ENCODE results near the gene PGM1.

The PGM1 gene

GRCh38 chr1:63601463-63601862 is 8.3 kb downstream of the PGM1 start:
- DNase-seq, result no peak

DNA sequence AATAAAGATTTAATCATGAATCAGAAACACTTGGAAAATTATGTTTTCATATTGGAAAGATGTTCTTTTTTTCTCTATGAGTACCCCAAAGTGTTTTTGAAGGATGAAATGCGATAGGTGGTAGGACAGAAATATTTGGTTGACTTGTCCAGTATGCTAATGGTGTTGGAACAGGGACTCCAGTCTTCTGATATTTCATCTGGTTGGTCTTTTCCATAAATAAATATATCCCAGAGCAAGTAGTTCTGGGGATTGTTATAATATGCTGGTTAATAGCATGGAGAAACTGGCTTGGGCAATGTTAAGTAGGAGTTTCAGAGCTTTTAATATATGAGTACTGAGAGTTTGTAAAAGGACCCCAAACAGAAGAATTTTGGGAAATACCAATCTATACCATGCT is 8.7 kb downstream of the PGM1 start:
- no peak for DNase-seq

DNA sequence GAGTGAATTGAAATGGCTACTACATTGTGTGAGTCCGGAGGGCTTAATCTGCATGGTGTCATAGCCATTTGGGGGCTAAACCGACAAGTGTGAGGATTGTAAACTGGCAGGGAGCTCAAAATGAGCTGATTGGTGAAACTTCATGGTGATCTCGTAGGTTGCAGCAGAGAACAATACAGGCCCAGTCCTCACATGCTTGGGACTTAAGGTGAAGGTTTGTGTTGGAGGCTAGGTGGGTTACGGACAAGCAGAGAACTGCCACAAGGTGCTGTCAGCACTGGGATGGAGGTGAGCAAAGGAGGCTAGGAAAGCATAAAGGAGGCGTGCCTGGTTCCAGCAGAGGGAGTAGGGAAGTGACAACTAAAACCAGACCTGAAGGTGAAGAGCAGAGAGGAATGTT is 9.4 kb downstream of the PGM1 start:
- DNase-seq, result no peak

GRCh38 chr1:63603810-63604209 is 10.6 kb downstream of the PGM1 start:
- no peak for DNase-seq

GRCh38 chr1:63607322-63607721 is 14.1 kb downstream of the PGM1 start:
- no peak for DNase-seq

GRCh38 chr1:63611231-63611630 is 18.0 kb downstream of the PGM1 start:
- no peak for DNase-seq

GRCh38 chr1:63612564-63612963 is 19.4 kb downstream of the PGM1 start:
- DNase-seq, result no peak

GRCh38 chr1:63612971-63613370 is 19.8 kb downstream of the PGM1 start:
- no peak for DNase-seq

DNA sequence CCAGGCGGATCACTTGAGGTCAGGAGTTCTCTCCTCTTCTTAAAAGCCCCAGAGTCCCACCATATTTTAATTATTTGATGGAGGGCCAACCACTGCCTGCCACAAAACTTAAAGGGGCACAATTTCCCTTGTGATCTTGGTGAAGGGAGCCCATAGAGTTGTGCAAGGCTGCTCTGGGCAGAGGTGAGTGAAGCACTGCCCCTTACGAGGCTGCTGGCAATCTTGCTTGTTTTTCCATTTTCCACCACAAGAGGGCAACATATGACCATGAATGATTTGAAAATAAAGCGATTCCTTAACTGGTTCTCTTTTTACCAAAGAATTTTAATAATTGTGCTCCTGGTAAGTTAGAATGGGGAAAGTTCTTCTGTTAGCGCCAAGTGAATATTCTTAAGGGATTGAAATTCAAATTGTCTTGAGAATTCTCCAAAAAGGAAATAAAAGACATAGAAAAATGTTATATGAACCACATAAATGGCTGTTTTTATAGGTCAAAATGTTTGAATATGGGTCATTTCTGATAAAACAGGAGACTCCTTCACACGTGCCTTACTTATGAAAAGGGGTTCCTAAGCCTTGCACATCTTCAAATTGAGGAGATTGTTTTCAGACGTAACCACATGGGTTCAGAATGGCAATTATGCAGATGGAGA is 22.7 kb downstream of the PGM1 start:
- peak; percentile 74 for DNase-seq

DNA sequence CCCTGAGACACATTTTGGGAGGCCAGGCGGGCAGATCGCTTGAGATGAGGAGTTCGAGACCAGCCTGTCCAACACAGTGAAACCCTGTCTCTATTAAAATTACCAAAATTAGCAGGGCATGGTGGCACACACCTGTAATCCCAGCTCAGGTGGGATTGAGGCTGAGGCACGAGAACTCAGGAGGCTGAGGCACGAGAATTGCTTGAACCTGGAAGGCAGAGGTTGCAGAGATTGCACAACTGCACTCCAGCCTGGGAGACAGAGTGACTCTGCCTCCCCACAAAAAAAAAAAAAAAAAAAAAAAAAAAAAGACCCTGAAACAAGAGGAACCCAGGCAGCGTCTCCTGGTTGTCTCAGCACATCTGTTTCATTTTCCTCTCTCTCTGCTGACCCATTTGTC is 24.2 kb downstream of the PGM1 start:
- DNase-seq, result no peak

DNA sequence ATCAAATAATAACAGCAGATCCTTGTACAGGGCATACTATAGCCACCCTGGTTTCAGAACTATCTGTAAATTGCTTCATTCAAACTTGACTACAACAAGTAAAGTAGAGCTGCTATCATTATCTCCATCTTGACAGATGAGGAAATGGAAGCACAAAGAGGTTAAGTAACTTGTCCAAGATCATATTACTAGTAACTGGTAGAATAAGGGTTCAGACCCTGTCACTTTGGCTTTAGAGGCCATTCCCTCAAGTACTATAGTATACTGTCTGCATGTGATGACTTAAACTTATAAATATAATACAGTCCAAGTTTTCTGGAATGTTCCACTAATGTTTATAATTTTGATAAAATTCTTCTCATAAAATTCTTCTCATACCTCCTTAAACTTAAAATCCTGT is 24.8 kb downstream of the PGM1 start:
- peak; percentile 34 for DNase-seq

GRCh38 chr1:63619558-63619957 is 26.3 kb downstream of the PGM1 start:
- no peak for DNase-seq

DNA sequence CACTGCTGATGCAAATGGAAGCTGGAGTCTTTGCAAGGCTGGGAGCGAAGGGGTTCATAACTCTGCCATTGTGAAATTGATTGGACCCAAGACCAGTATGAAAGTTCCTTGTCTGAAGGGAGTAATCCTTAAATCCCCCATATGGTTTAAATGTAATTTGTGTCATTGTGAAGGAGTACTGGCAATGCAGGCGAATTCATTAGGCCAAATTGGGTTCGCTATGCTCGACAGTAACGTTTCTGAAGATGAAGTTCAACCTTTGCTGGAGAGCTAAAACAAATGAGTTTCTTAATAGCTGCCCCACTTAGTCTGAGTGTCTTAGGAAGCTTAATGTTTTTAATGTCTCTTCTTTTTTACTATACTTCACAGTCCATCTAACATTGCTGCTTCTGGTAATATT is 27.5 kb downstream of the PGM1 start:
- no peak for DNase-seq

DNA sequence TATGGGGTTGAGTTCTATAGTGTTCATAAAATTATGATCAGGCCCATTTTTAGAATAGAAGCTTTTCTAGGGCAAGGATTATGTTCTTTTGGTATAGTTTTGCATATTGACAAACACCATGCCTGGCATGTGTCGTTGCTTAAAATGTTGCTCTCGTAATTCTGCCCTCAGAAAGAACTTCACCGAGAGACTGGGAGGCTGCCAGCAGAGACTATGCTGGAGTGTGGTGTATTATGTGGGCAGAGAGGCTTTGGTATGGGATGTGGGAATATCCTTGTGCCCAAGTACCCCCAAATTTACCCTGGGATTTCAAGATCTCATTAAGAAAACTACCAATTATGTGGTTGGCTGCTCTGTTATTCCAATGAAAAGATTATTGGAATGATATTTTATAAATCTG is 27.9 kb downstream of the PGM1 start:
- DNase-seq, result no peak

- no peak for DNase-seq
These were observed 28.5 kb downstream of the PGM1 start for GRCh38 chr1:63621698-63622097.

DNA sequence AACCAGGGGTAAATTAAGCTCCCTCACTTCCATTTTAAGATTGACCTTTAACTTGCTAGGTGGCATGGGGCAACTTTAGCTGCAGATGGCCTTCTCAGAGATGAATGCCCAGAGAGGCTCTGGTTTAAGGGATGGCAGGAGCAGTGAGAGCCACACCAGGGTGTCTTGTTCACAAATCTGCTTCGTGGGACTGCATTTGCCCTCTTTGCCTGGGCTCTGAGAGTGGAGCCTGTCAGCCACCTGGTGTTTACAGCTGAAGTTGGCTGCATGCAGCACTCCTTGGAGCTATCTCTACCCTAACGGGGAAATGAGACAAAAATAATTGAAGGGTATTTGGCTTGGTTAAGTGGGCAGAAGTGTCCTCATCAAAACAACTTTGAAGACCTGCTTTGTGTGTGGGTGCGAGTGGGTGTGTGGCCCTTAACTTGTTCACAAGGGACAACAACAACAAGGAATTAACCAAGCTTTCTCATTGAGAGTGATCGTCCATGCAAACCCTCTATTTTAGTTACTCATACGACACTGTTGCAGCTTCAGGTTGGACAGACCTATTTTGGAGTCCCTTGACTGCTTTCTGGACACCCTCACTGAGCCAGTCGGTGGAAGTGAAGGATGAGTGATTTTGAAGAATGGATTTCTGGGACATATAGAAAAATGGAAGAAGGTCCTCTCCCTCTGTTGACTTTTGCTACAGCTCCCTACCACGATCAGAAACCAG is 29.8 kb downstream of the PGM1 start:
- no peak for DNase-seq

DNA sequence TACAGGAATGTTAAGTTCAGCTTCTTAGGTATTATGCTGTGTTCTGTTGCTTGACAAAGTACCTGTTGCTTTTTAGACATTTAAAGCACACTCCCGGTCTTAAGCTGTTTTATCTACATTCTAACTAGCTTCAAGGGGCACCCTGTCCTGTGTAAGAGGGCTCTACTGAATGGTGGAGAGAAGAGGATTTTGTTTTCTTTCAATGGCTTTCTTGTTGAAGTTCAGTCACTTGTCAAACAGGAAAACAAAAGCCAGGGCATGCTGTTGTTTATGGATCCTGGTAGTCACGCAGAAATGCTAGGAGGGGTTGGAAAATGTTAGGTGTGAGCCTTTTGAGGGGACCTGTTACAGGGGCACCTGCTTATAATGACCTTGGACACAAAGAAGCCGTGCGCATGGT is 30.7 kb downstream of the PGM1 start:
- DNase-seq, result no peak

DNA sequence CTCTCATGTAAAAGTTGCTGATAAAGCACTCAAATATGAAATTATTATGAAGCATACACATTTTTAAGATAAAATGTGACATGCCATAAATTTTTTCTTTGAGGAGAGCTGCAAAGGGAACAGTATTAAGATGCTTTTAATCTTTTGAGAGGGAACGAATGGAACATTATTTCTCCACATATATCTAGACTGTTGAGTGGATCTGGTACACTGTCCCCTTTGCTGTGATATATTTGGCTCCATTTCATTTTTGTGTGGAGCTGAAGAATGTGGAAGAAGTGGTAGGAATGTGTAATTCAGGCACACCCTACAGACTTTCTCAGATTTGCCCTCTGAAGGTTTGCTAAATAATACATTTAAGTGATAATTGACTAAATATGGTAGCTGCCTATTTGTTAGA is 31.7 kb downstream of the PGM1 start:
- peak; percentile 72 for DNase-seq

DNA sequence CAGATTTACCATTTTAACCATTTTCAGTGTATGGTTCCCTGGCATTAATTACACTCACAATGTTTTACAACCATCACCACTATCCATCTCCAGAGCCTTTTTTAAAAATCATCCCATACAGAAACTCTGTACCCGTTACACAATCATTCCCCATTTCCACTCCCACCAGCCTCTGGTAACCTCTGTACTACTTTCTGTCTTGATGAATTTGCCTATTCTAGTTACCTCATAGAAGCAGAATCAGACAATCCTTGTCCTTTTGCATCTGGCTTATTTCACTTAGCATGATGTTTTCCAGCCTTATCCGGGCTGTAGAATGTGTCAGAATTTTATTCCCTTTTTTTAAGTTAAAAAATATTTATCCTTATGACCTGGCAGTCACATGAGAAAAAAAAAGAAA is 33.0 kb downstream of the PGM1 start:
- DNase-seq, result no peak

DNA sequence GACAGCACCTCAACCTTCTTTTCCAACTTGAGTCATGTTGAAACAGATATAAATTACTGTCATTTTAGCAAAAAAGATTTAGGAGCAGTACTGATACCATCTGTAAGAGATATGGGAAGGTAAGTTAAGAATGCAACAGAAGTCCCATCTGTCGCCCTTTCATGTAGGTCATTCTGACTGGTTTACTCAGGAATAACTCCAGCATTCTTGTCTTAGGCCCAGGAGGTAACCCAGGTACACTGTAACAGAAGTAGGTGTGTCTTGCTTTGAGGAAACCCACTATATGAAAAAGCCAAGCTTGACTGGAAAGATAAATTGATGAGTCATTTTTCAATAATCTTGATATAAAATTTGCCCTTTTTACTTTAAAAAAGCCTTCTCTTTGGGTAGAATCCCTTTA is 35.4 kb downstream of the PGM1 start:
- DNase-seq, result no peak

DNA sequence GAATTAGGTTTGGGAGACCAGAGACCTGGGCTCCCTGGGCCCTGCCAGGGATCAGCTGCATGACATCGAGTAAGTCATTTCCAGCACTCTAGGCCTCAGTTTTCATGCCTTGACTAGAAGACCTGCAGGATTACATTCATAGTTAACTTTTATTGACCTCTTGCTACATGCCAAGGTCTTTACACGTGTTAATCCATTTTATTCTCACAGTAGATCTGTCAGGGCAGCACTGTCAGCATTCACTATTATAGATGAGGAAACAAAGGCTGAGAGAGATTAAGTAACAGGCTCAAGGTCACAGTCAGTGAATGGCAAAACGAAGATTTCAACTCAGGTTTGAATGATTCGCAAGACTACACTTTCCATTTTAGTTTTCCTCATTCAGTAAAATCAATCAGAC is 37.0 kb downstream of the PGM1 start:
- DNase-seq, result no peak

DNA sequence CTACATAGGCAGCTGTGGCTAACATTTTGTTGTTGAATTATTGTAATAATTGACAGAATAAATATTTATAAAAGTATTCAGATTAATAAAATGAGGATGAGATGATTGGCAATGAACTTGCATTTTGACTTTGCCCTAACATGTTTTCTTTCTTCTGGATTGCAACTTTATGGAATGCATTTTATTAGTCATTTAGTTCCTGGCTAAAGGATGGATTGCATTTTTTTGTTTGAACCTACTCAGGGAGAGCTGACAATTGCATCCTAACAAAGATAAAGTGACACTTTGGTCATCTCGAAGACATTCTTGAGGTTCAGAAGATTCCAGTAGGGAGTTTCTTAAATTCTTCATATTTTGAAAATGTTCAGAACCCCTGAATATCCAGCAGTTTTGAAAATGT is 37.5 kb downstream of the PGM1 start:
- DNase-seq, result peak; percentile 38

DNA sequence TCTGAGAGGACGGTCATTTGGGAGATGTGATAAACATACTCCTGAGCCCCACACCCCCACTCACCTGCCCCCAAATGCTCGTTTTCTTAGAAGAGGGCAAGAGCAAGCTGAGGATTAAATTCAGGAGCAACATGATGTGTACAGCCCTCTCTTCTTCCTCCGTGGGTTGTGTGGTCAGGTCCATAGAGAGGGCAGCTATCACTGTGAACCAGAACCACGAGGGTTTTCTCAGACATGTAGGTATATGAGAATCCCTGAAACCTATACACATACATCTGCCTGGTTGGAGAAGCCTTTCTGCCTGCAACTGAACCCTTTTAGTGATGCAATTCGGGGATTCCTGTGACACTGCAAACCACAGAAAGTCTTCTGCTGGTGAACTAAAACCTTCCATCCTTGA is 38.9 kb downstream of the PGM1 start:
- no peak for DNase-seq

- no peak for DNase-seq
These were observed 40.1 kb downstream of the PGM1 start for GRCh38 chr1:63633281-63633680.

DNA sequence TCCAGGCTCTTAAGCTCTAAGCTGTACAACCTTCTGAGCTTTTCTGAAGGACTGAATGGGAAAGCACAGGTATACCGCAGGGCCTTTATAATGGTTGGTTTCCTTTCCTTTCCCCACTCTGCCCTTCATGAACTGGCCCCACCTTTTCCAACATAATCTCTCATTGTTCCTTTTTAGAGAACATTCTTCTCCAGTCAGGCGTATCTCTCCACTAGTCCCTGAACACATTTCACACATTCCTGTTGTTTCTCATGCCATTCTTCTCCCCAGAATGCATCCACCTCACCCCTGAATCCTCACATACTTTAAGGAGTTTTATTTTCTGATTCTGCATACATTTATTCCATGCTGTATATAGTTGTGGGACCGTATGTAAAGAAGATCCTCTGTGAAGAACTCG is 41.3 kb downstream of the PGM1 start:
- no peak for DNase-seq
